DMS153 (cell line): ENCODE results near the gene DHX8.
"Not testable (repeated sequence)": the region's sequence is repeated elsewhere in the genome, so short reads cannot be mapped to it uniquely, and the experiment has no call there.

ENCODE experiments used
- DNase-seq: peaks from one replicate; lab custom pipeline; 2025; lab: John Stamatoyannopoulos, UW

Gene DHX8

GRCh38 chr17:43462569-43462968 lies 21.2 kb upstream of the DHX8 start:
- DNase-seq, result not testable (repeated sequence)

- DNase-seq, result no peak
These were observed 20.5 kb upstream of the DHX8 start for GRCh38 chr17:43463241-43463640.

- no peak for DNase-seq
These were observed 19.7 kb upstream of the DHX8 start for GRCh38 chr17:43464046-43464445.

GRCh38 chr17:43465049-43465448 lies 18.7 kb upstream of the DHX8 start:
- no peak for DNase-seq

- DNase-seq, result no peak
These were observed 15.7 kb upstream of the DHX8 start for GRCh38 chr17:43467981-43468581.

- no peak for DNase-seq
These were observed 15.1 kb upstream of the DHX8 start for GRCh38 chr17:43468691-43469139.

GRCh38 chr17:43469145-43469544 lies 14.6 kb upstream of the DHX8 start:
- no peak for DNase-seq

- DNase-seq, result no peak
These were observed 12.1 kb upstream of the DHX8 start for GRCh38 chr17:43471585-43472160.

GRCh38 chr17:43475494-43476089 lies 8.2 kb upstream of the DHX8 start:
- DNase-seq, result no peak

GRCh38 chr17:43476306-43476705 lies 7.5 kb upstream of the DHX8 start:
- DNase-seq, result not testable (repeated sequence)

- DNase-seq, result no peak
These were observed 5.7 kb upstream of the DHX8 start for GRCh38 chr17:43477832-43478634.

- DNase-seq, result no peak
These were observed 3.8 kb upstream of the DHX8 start for GRCh38 chr17:43479948-43480347.

GRCh38 chr17:43482103-43483012 lies 1.4 kb upstream of the DHX8 start:
- no peak for DNase-seq

- no peak for DNase-seq
These were observed 6.8 kb downstream of the DHX8 start for GRCh38 chr17:43490621-43491020.

GRCh38 chr17:43509440-43509839 lies 25.7 kb downstream of the DHX8 start:
- DNase-seq, result not testable (repeated sequence)

GRCh38 chr17:43511199-43511598 lies 27.4 kb downstream of the DHX8 start:
- not testable (repeated sequence) for DNase-seq

GRCh38 chr17:43515656-43516055 lies 31.9 kb downstream of the DHX8 start:
- no peak for DNase-seq

GRCh38 chr17:43517161-43517560 lies 33.4 kb downstream of the DHX8 start:
- DNase-seq, result no peak

- DNase-seq, result no peak
These were observed 34.0 kb downstream of the DHX8 start for GRCh38 chr17:43517615-43518386.

GRCh38 chr17:43521389-43521788 lies 37.6 kb downstream of the DHX8 start:
- no peak for DNase-seq
